ENCODE data around the gene ENOX1.
"Not testable (repeated sequence)": the region's sequence is repeated elsewhere in the genome, so short reads cannot be mapped to it uniquely, and the experiment has no call there.

The ENOX1 gene

DNA sequence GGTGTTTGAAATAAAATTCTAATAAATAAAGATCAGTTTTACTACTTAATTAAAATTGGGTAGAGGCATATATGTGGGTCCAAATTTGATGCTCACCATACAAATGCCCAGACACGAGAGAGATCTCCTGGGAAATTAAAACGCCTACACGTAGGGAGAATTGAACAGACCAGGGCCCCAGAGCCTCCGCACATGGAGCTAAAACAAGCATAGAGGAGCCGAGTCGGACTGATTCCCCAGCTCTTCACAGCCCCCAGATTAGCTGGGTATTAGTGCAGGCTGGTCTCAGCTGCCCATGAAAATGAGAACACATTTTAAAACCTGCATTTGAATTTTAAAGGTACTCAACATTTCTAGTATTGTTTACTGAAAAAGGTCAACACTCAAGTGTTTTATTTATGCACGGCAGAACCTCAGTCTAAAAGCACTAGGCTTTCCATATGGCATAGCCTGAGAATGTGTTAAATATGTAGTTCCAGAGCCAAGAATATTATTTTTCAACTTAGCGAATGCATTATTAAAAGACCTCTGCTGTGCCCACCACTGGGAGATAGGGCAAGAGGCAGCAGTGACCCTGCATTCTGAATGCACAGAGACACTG lies 344.8 kb downstream of the ENOX1 start:
- no peak overlapping the region for H3K27ac Mint-ChIP-seq

DNA sequence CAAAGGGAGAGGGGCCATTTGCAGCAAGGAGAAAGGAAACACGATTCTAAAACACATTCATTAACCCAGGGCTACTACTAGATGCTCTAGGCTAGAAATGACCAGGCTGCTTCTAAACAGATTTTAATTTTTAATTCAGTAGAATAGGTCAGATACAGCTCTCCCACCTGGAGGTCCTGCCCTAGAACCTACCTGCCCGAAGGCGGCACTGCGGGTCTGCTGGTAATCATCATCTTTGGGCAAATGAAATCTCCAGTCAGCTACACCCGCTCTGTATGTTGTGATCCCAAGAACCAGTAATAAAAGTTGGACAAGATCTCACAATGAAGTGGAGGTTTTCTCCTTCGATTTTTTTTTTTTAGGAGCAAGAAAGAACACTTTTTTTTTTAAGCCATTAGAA lies 345.3 kb downstream of the ENOX1 start:
- no peaks in the 10 kb centered on the region for H3K4me1 Mint-ChIP-seq (ENCODE audit: low read depth)
- H3K4me3 Mint-ChIP-seq = no peak overlapping the region
- H3K9me3 Mint-ChIP-seq = no peaks in the 10 kb centered on the region
- H3K27ac Mint-ChIP-seq = no peak overlapping the region
- no peak for DNase-seq
- peaks cover 3% of the 10 kb centered on the region for H3K27me3 Mint-ChIP-seq
- H3K36me3 Mint-ChIP-seq (ENCODE audit: low read depth) = no peaks in the 10 kb centered on the region

More for the DNA sequence above, 344.8 kb downstream of the ENOX1 start:
- Mint-ChIP-seq H3K36me3 (ENCODE audit: low read depth) (no peaks in the 10 kb centered on the region), H3K4me1 (ENCODE audit: low read depth) (no peaks in the 10 kb centered on the region), H3K9me3 (no peaks in the 10 kb centered on the region), H3K27me3 (peaks cover 3% of the 10 kb centered on the region), H3K4me3 (no peak overlapping the region)
- DNase-seq = no peak

DNA sequence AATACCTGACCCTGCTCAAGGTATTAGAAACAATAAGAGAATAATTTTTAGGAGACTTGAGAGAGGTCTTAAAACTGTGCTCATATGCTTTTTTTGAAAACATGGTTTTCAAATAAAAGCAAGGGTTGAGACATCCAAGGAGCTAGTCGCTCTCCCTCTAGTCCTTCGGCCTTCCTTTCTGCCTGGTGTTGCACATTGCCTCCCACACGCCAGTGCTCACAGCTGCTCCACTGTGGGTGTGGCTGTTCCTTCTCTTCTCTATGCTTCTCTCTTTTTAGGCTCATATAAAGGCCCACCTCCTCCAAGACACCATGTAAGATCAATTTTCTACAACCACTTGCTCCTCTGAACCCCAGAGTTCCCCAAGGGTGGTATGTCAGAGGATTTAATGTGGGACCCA lies 352.6 kb downstream of the ENOX1 start:
- Mint-ChIP-seq H3K4me3 (no peak overlapping the region), H3K9me3 (no peaks in the 10 kb centered on the region), H3K27me3 (peaks cover 2% of the 10 kb centered on the region), H3K4me1 (ENCODE audit: low read depth) (no peaks in the 10 kb centered on the region), H3K36me3 (ENCODE audit: low read depth) (no peaks in the 10 kb centered on the region), H3K27ac (no peak overlapping the region)
- no peak for DNase-seq

DNA sequence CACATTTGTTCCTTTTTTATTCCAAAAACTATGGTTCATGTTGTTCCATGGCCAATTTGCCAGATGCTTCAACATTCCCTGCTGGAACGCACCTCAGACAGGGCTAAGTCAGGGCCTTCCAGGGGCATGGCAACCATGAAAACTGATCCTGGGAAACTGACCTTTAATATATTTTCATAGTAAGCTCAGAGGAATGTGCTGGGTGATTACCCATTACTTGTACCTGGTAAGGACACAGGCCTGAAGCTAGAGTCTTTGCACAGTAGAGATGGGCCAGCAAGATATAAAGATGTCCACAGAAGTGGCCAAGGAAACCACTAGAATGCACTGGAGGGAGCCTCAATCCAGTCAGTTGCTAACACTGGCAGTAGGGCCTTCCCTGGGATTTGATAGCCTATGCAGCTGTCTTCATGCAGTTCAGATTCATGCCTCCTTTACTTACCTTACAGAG lies 353.1 kb downstream of the ENOX1 start:
- no peaks in the 10 kb centered on the region for H3K4me1 Mint-ChIP-seq (ENCODE audit: low read depth)
- peaks cover 2% of the 10 kb centered on the region for H3K27me3 Mint-ChIP-seq
- H3K4me3 Mint-ChIP-seq = no peak overlapping the region
- no peaks in the 10 kb centered on the region for H3K36me3 Mint-ChIP-seq (ENCODE audit: low read depth)
- H3K9me3 Mint-ChIP-seq = no peaks in the 10 kb centered on the region
- H3K27ac Mint-ChIP-seq = no peak overlapping the region
- DNase-seq = no peak

DNA sequence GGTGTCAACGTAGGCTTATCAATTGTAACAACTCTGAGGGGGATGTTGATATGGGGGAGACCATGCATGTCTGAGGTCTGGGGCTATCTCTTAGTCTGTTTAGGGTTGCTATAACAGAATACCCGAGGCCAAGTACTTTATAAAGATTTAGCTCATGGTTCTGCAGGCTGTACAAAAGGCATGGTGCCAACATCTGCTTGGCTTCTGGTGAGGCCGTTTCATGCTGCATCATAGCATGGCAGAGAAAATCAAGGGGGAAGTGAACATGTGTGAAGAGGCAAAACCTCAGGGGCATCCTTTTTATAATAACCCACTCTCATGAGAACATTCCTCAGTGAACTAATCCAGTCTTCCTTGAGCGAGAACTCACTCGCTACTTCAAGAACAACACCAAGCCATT lies 353.8 kb downstream of the ENOX1 start:
- DNase-seq = no peak
- Mint-ChIP-seq H3K9me3 (no peaks in the 10 kb centered on the region), H3K4me3 (no peak overlapping the region), H3K4me1 (ENCODE audit: low read depth) (no peaks in the 10 kb centered on the region), H3K27me3 (peaks cover 2% of the 10 kb centered on the region), H3K27ac (no peak overlapping the region), H3K36me3 (ENCODE audit: low read depth) (no peaks in the 10 kb centered on the region)

DNA sequence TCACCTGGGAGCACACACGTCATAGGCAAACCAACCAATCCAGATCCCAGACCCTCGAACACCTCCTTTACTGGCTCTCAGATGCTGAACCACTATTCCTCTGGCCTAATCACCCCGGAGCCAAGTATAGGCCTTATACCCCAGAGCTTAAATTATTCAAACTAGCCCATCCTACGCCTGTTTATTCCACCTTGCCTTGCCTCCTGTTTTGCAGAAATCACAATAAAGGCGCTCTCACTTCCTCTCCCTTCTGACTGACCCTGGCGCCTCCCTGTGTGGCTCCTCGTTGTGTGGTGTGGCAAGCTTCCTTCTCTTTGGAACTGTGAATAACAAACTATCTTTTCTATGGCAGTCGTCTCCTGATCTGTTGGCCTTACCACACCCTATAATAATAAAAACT lies 354.9 kb downstream of the ENOX1 start:
- Mint-ChIP-seq H3K4me1 (ENCODE audit: low read depth) (no peaks in the 10 kb centered on the region), H3K36me3 (ENCODE audit: low read depth) (no peaks in the 10 kb centered on the region), H3K9me3 (no peaks in the 10 kb centered on the region), H3K27me3 (peaks cover 2% of the 10 kb centered on the region), H3K4me3 (no peak overlapping the region), H3K27ac (no peak overlapping the region)
- DNase-seq = no peak

DNA sequence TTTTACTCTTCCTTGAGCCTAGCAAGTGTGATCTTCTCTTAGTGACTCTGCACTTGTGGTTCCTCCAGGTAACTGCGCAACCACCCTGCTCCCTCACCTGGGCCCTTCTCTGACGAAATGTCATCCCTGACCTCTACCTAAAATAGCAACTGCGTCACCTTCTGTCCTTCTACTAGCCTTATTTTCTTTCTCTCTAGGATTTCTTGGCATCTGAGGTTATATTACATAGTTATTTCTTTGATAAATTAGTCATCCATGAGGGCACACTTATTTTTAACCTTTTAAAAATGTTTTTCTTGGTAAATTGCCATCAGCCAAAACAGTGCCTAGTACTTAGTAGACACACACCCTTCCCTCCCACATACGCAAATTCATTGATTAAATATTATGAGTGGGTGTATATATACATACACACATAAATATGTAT lies 355.5 kb downstream of the ENOX1 start:
- DNase-seq = no peak
- no peaks in the 10 kb centered on the region for H3K9me3 Mint-ChIP-seq
- H3K27ac Mint-ChIP-seq = no peak overlapping the region
- no peaks in the 10 kb centered on the region for H3K4me1 Mint-ChIP-seq (ENCODE audit: low read depth)
- H3K4me3 Mint-ChIP-seq = no peak overlapping the region
- no peaks in the 10 kb centered on the region for H3K36me3 Mint-ChIP-seq (ENCODE audit: low read depth)
- peaks cover 2% of the 10 kb centered on the region for H3K27me3 Mint-ChIP-seq

DNA sequence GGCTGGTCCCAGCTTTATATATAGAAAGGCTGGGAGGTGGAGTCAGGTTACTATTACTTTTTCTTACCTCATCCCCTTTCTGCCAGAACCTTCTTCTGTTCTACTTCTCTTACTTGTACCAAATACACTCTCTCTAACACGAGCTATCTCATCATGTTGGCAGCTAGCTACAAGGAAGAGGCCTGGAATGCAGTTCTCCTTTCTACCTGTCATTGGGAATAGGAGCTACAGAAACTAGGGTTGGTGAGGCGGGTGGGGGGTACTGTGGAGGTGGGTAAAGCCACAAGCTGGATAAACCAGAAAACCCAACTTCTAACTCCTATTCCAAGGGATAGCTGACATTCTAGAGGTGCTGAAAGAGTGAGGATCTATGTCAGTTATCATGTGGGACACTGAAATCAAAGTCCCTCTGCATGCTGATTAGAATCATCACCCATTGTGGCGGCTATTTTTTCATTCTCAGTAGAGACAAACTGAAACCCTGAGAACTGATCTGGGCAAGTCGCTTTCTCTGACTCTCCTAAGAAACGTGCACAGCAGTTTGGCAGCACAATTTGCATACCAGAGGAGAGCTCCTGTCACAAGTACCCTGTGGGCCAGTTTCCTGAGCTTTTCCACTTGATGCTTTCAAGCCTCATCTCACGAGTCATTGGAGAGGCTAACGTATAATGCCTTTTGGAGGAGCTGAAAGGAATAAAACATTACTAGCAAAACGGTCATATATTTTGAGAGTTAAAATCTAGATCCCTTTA lies 358.1 kb downstream of the ENOX1 start:
- no peaks in the 10 kb centered on the region for H3K9me3 Mint-ChIP-seq
- DNase-seq = no peak
- H3K4me3 Mint-ChIP-seq = no peak overlapping the region
- H3K27me3 Mint-ChIP-seq = no peaks in the 10 kb centered on the region
- H3K27ac Mint-ChIP-seq = no peak overlapping the region
- H3K4me1 Mint-ChIP-seq (ENCODE audit: low read depth) = no peaks in the 10 kb centered on the region
- no peaks in the 10 kb centered on the region for H3K36me3 Mint-ChIP-seq (ENCODE audit: low read depth)

DNA sequence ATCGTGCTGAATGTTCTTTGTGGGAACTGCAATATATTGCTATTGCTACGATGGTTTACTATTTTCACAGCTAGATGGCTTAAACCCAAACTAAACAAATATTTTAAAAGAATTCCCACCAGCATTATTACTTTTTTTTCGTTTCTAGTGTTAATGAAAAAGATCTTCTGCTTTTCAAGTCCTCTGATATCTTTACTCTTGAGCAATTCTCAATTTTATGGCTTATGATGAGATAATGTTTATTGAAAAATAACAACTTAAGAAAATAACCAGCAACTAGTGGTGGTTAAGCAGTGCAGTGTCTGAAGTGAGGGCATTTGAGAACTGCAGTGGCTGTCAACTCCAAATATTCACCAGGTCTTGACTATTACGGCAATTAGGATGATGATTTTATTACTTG lies 360.4 kb downstream of the ENOX1 start:
- no peaks in the 10 kb centered on the region for H3K4me1 Mint-ChIP-seq (ENCODE audit: low read depth)
- no peaks in the 10 kb centered on the region for H3K27me3 Mint-ChIP-seq
- no peaks in the 10 kb centered on the region for H3K9me3 Mint-ChIP-seq
- no peak overlapping the region for H3K27ac Mint-ChIP-seq
- H3K36me3 Mint-ChIP-seq (ENCODE audit: low read depth) = no peaks in the 10 kb centered on the region
- no peak overlapping the region for H3K4me3 Mint-ChIP-seq
- DNase-seq = no peak

DNA sequence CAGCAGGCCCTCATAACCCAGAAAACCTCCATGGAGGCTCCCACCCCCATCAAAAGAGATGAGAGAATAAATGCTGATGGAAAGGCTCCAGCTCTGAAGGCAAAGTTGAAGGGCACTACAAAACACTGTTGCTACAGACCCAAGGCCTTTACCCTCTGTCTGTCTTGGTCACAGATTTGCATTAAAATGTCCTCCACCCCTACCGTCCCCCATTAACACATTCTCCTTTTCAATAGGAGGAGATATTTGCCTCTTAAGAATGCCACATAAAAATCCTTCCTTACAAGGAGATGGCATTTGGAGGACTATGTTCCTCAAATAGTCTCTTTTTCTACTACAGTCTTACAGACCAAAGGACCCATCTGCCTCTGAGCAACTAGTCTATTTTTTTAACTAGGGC lies 361.5 kb downstream of the ENOX1 start:
- Mint-ChIP-seq H3K4me3 (no peak overlapping the region), H3K9me3 (no peaks in the 10 kb centered on the region), H3K4me1 (ENCODE audit: low read depth) (no peaks in the 10 kb centered on the region), H3K27ac (no peak overlapping the region), H3K36me3 (ENCODE audit: low read depth) (no peaks in the 10 kb centered on the region), H3K27me3 (peaks cover 5% of the 10 kb centered on the region)
- no peak for DNase-seq

DNA sequence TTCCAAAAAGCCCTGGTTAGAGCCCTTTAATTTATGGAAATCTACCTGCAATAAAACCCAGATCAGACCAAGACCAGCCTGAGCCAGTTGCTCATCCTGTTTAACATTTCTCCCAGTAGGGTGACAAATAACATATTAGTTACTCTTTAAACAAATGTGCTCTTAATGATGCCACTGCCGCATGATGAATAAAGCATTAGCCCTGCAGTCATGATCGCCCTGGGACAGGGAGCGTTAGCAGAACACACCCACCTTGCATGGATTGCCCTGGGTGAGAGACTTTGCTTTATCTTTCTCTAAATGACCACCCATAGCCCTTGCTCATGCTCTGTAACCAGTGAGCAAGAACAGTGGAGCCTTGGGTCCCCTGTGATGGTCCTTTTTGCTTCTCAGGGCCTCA lies 362.4 kb downstream of the ENOX1 start:
- no peaks in the 10 kb centered on the region for H3K36me3 Mint-ChIP-seq (ENCODE audit: low read depth)
- no peak overlapping the region for H3K27ac Mint-ChIP-seq
- no peaks in the 10 kb centered on the region for H3K9me3 Mint-ChIP-seq
- no peak overlapping the region for H3K4me3 Mint-ChIP-seq
- no peak for DNase-seq
- peaks cover 5% of the 10 kb centered on the region for H3K27me3 Mint-ChIP-seq
- no peaks in the 10 kb centered on the region for H3K4me1 Mint-ChIP-seq (ENCODE audit: low read depth)

DNA sequence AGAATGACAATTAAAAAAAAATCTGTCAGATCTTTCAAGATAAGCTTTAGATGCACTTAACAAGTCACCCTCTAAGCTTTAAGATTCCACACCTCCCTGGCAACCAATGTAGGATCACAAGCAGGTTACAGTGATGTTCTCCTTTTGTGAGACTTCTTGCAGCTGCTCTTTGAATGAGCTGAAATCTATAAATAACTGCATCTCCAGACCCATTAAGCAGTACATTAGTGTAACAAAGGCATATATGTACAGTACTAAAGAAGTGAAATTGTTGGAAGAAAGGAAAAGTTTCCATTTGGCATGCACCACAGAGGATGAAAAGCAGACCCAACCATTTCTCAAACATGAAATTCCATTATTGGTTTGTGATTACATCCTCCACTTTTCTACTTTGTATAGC lies 364.7 kb downstream of the ENOX1 start:
- no peak overlapping the region for H3K4me3 Mint-ChIP-seq
- peaks cover 5% of the 10 kb centered on the region for H3K27me3 Mint-ChIP-seq
- no peak overlapping the region for H3K27ac Mint-ChIP-seq
- no peaks in the 10 kb centered on the region for H3K9me3 Mint-ChIP-seq
- H3K36me3 Mint-ChIP-seq (ENCODE audit: low read depth) = no peaks in the 10 kb centered on the region
- no peak for DNase-seq
- H3K4me1 Mint-ChIP-seq (ENCODE audit: low read depth) = no peaks in the 10 kb centered on the region

DNA sequence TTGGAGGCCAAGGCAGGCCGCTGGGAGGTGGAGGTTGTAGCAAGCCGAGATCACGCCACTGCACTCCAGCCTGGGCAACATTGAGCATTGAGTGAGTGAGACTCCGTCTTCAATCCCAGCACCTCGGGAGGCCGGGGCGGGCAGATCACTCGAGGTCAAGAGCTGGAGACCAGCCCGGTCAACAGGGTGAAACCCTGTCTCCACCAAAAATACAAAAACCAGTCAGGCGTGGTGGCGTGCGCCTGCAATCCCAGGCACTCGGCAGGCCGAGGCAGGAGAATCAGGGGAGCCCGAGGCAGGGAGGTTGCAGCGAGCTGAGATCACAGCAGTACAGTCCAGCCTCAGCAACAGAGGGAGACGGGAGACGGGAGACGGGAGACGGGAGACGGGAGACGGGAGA lies 369.9 kb downstream of the ENOX1 start:
- not testable (repeated sequence) for H3K27me3 Mint-ChIP-seq; H3K36me3 Mint-ChIP-seq (ENCODE audit: low read depth); H3K9me3 Mint-ChIP-seq

DNA sequence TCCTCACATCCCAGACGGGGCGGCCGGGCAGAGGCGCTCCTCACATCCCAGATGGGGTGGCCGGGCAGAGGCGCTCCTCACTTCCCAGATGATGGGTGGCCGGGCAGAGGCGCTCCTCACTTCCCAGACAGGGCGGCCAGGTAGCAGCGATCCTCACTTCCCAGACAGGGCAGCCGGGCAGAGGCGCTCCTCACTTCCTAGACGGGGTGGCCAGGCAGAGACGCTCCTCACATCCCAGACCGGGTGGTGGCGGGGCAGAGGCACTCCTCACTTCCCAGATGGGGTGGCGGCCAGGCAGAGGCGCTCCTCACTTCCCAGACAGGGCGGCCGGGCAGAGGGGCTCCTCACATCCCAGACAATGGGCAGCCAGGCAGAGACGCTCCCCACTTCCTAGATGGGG lies 370.4 kb downstream of the ENOX1 start:
- H3K4me1 Mint-ChIP-seq (ENCODE audit: low read depth); H3K36me3 Mint-ChIP-seq (ENCODE audit: low read depth): not testable (repeated sequence)

More for the DNA sequence above, 369.9 kb downstream of the ENOX1 start:
- not testable (repeated sequence) for H3K4me3 Mint-ChIP-seq; H3K27ac Mint-ChIP-seq; H3K4me1 Mint-ChIP-seq (ENCODE audit: low read depth); DNase-seq

DNA sequence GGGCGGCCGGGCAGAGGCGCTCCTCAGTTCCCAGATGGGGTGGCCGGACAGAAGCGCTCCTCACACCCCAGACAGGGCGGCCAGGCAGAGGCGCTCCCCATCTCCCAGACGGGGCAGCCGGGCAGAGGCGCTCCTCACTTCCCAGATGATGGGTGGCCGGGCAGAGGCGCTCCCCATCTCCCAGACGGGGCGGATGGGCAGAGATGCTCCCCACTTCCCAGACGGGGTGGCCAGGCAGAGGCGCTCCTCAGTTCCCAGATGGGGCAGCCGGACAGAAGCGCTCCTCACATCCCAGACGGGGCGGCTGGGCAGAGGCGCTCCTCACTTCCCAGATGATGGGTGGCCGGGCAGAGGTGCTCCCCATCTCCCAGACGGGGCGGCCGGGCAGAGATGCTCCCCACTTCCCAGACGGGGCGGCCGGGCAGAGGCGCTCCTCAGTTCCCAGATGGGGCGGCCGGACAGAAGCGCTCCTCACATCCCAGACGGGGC lies 370.8 kb downstream of the ENOX1 start:
- H3K27me3 Mint-ChIP-seq; H3K27ac Mint-ChIP-seq; H3K4me3 Mint-ChIP-seq; H3K9me3 Mint-ChIP-seq; H3K36me3 Mint-ChIP-seq (ENCODE audit: low read depth); DNase-seq; H3K4me1 Mint-ChIP-seq (ENCODE audit: low read depth): not testable (repeated sequence)

More for the DNA sequence above, 370.4 kb downstream of the ENOX1 start:
- not testable (repeated sequence) for H3K4me3 Mint-ChIP-seq, H3K9me3 Mint-ChIP-seq, DNase-seq, H3K27me3 Mint-ChIP-seq, H3K27ac Mint-ChIP-seq

All from activated T-cell treated with anti-CD3 and anti-CD28 coated beads, Interleukin-2, amount 50 U/mL, for 24 hours (primary cell).